DMS153 treated with DMSO at 0.1 percent for 48 hours (cell line): ENCODE data around the gene CNGB1.

Experiments used
- DNase-seq: peaks from one replicate; lab custom pipeline; 2025; ENCODE audit not compliant: unreplicated experiment; lab: John Stamatoyannopoulos, UW

The CNGB1 gene

GRCh38 chr16:57977418-57978069, 6.6 kb upstream of the CNGB1 start:
- DNase-seq = no peak

GRCh38 chr16:57976331-57976796, 5.4 kb upstream of the CNGB1 start:
- DNase-seq = no peak

- DNase-seq = no peak
Observed at GRCh38 chr16:57972306-57972705, 1.4 kb upstream of the CNGB1 start.

GRCh38 chr16:57971848-57972247, 920 bp upstream of the CNGB1 start:
- no peak for DNase-seq

GRCh38 chr16:57970319-57970718, 609 bp downstream of the CNGB1 start:
- no peak for DNase-seq

GRCh38 chr16:57969451-57970123, 1.3 kb downstream of the CNGB1 start:
- no peak for DNase-seq

GRCh38 chr16:57967916-57968315, 3.0 kb downstream of the CNGB1 start:
- no peak for DNase-seq

- DNase-seq = no peak
Observed at GRCh38 chr16:57966986-57967385, 3.9 kb downstream of the CNGB1 start.

- no peak for DNase-seq
Observed at GRCh38 chr16:57966204-57966771, 4.6 kb downstream of the CNGB1 start.

- DNase-seq = no peak
Observed at GRCh38 chr16:57964157-57964700, 6.7 kb downstream of the CNGB1 start.

- DNase-seq = no peak
Observed at GRCh38 chr16:57962756-57963155, 8.2 kb downstream of the CNGB1 start.

- no peak for DNase-seq
Observed at GRCh38 chr16:57962046-57962445, 8.9 kb downstream of the CNGB1 start.

- DNase-seq = no peak
Observed at GRCh38 chr16:57961538-57961937, 9.4 kb downstream of the CNGB1 start.

GRCh38 chr16:57960826-57961472, 10.0 kb downstream of the CNGB1 start:
- no peak for DNase-seq

- no peak for DNase-seq
Observed at GRCh38 chr16:57960310-57960709, 10.6 kb downstream of the CNGB1 start.

GRCh38 chr16:57959804-57960203, 11.1 kb downstream of the CNGB1 start:
- DNase-seq = no peak

GRCh38 chr16:57959121-57959520, 11.8 kb downstream of the CNGB1 start:
- no peak for DNase-seq

GRCh38 chr16:57958544-57958943, 12.4 kb downstream of the CNGB1 start:
- DNase-seq = no peak

GRCh38 chr16:57957673-57958392, 13.1 kb downstream of the CNGB1 start:
- no peak for DNase-seq

- DNase-seq = no peak
Observed at GRCh38 chr16:57956924-57957672, 13.8 kb downstream of the CNGB1 start.
